ELF-1 (cell line): ENCODE measurements around the gene SDC3.
A peak's percentile ranks its signal among the peaks of the same experiment; 100 is the strongest.

Source experiments
- DNase-seq: peaks from one replicate; pipeline ENCODE4 v3.0.0-alpha.2; 2016; ENCODE audit warnings: low read depth, low spot score

Gene SDC3

DNA sequence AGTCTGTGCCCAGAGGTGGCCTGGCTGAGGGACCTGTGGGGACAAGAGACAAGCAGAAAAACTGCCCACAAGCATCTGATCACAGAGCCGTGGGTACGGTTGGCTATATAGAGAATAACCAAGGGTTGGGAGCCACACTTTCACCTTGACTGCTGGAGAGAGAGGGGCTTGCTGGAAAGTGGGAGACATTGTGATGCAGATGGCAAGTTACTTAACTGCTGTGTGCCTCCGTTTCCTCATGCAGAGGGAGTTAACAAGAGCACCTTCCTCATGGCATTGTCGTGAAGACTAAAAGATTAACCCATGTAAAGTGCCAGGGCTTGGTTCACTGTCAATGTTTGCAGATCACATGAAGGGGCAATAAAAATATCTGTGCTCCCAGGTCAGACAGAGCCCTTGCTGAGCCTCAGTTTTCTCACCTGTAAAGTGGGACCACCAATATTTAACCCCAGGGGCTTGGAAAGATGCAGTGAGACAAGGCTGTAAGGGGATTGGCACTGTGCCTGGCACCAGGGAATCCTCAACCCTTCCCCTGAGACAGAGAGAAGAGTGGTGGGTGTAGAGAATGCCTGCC is 52.8 kb downstream of the SDC3 start:
- no peak for DNase-seq

DNA sequence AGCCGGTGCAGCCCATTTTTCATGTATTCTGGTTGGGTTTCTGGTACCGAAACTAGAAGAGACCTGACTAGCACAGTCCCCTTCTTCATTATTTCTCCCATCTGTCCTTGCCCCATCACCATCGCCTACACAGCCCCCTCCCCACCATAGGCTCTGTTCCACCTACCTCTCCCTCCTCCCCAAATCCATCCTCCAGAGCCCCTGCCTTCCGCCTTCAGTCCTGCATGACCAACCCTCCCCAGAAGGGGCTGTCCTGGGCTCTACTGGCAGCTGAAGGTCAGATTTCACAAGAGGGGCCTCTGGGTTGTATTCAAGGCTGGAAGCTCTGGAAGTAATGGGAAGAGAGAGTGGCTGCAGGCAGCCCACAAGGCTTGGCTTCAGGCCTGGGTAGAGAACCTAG is 55.2 kb downstream of the SDC3 start:
- peak; percentile 23 for DNase-seq

DNA sequence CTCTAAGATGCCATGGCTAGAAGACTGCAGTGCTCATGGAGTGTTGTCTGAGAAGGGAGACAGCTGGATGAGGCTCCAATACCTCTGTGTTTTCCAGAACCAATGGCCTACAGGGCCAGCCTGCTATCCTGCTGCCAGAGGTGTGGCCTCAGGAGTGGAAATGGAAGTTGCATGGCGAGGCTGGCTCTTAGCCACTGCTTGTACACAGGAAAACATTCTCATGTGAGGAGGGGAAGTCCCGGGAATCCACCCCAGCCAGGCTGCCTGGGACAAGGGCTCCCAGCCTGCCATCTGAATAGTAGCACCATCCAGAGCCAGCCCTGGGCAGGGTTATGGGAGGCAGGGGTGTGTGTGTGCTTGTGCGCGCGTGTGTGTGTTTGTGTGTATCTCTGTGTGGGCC is 56.5 kb downstream of the SDC3 start:
- no peak for DNase-seq

DNA sequence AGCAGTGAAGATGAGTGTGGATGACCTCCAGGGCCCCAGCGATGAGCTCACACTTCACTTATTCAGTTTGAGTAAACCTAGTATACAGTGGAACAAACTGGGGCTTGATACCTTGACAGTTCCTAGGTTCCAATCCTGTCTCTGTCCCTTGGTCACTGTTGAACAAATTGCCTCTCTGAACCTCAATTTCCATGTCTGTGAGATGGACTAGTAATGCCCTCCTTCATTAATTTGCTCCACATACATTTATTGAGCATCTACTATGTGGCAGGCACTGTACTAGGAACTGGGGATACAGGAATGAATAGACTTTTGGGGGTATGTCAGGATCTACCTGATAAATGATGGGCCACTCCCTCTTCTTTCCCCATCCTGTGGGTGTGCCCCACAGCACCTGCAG is 57.3 kb downstream of the SDC3 start:
- DNase-seq: no peak

DNA sequence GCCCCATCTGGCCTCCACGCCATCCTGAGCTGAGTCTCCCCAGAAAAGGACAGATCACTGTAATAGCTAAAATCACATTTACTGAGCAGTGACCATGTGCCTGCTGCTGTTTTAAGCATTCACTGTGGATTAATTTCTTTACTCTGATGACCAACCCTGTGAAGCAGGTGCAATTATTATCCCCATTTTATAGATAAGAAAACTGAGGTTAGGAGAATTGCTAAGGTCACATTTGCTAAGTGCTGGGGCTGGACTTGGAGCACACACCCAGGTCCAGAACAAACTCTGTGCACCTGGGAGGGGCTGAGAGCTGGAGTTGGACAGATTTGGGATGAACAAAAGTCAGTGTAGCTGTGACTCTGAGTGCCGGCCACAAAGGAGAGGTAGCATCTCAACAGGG is 58.0 kb downstream of the SDC3 start:
- no peak for DNase-seq

DNA sequence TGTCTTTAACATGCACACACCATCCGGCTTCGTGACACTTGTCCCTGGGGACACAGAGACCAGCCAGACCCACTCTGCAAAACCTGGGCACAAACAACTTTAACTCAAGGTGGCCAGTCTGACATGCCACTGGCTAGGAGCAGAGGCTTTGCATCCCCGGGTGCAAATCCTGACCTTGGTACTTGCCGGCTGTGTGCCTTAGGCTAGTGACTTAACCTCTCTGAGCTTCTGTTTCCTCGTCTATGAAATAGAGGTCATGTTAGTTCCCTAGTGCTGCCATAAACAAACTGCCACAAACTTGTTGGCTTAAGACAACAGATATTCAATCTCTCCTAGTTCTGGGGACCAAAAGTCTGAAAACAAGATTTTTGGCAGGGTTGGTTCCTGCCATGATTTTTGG is 60.4 kb downstream of the SDC3 start:
- DNase-seq: no peak

DNA sequence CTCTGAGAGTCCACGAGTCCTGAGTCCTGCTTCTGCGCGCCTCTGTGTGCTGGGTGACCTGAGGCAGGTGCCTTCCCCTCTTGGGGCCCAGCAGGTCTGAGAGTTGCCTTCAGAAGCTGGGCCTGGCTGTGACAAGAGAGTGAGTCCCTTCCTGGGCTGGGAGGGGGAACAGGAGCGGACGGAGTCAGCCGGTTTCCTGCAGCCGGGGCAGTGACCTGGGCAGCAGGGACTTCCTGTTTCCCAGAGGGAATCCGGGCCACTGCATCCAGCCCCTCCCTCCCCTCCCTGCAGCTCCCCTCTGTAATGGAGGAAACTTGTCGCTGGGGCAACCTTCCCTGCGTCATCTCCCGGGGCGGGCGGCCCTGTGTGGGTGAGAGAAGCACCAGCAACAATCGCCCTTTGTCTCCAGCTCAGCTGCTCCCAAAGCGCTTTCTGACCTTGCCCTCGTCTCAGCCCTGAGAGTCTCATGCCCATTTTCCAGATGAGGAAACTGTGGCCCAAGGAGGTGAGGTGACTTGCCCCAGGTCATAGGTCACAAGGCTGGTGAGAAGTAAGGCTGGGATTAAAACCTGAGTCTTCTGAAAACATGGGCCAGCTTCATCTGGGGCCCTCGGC is 61.1 kb downstream of the SDC3 start:
- DNase-seq: peak; percentile 64

DNA sequence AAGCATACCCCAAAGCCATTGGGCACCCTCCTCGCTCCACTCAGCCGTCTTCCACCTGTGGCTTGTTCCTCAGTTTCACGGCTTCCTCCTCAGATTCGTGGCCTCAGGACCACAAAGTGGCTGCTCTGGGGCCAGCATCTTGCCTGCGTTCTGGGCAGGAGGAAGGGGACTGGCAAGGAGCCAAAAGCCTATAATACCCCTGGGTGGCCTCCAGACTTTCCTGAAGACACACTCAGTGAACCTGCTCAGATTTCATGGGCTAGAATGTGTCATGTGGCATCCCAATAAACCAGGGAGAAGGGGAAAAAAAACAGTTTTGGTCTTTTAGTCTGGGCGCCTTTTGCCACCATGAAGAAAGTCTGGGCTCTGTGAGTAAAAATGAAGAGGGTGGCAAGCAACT is 62.0 kb downstream of the SDC3 start:
- no peak for DNase-seq

DNA sequence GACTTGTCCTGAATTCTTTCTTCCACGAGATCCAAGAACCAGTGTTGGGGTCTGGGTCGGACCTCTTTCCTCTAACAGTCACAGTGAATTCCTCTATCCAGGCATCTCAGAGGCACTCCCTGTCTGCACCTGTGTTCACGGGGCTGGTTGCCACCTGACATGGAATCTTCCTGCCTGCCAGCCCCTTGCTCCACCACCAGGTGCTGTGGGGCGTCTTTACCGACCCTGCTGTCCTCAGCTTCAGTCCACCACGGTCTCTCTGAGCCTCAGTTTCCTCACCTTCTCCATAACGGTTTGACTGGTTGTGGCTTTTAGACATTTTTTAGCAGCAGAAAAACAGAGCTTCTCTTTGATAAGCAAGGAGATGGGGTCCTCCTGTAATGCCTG is 62.7 kb downstream of the SDC3 start:
- DNase-seq: no peak

DNA sequence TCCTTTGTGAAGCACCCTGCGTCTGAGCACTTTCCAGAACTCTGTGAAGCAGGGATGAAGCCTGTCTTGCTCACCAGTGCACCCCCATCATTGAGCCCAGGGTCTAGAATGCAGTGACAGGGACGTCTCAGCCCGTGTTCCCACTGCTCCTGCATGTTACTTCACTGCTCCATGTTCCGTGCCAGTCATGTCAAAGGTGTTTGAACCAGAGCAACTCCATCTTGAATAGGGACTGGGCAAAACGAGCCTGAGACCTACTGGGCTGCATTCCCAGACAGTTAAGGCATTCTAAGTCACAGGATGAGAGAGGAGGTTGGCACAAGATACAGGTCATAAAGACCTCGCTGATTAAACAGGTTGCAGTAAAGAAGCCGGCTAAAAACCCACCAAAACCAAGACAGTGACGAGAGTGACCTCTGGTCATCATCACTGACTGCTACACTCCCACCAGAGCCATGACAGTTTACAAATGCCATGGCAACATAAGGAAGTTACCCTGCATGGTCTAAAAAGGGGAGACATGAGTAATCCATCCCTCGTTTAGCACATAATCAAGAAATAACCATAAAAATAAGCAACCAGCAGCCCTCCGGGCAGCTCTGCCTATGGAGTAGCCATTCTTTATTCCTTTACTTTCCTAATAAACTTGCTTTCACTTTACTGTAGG is 63.2 kb downstream of the SDC3 start:
- no peak for DNase-seq

DNA sequence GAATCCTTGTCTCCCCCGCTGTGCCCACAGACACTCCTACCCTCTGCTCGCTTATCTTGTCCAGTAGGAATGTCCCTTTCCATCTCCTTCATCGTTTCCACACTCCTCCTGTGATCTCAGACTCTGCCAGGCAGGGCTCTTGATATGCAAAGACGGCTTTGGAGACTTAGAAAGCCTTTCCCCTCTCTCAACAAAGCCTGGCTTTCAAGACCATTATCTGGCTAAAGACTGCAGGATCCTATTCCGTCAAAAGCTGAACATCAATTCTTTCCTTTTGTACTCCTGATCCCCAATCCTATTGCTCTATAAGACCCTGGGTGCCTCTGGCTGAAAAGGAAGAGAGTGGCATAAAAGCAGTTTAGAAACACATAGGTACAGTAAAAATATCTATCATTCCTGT is 63.9 kb downstream of the SDC3 start:
- DNase-seq: no peak

DNA sequence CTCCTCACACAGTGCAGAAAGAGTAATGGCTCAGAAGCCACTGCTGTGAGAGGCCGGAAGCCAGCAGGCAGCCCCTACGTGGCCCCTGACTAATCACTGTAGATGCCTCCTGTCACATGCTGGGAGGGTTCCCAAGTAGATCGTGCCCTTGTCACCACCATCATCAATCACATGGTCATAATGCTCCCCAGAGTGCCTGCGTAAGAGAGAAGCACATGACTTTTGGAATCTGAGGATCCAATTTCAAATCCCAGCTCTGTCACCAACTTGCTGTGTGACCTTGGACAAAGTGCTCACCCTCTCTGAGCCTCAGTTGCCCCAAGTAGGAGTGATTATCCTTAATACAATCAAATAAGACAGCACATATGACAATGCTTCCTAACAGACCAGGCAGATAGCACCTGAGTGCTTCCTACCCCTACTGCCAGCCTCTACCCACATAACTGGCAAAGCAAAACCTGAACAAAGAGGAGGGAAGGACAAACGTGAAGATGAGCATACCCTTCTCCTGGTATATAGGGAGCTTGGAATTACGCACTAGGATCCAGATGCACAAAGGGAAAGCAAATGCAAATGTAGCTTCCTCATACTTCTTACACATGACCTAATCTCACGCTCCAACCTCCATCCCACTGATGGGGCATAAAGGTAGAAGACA is 65.7 kb downstream of the SDC3 start:
- DNase-seq: no peak

DNA sequence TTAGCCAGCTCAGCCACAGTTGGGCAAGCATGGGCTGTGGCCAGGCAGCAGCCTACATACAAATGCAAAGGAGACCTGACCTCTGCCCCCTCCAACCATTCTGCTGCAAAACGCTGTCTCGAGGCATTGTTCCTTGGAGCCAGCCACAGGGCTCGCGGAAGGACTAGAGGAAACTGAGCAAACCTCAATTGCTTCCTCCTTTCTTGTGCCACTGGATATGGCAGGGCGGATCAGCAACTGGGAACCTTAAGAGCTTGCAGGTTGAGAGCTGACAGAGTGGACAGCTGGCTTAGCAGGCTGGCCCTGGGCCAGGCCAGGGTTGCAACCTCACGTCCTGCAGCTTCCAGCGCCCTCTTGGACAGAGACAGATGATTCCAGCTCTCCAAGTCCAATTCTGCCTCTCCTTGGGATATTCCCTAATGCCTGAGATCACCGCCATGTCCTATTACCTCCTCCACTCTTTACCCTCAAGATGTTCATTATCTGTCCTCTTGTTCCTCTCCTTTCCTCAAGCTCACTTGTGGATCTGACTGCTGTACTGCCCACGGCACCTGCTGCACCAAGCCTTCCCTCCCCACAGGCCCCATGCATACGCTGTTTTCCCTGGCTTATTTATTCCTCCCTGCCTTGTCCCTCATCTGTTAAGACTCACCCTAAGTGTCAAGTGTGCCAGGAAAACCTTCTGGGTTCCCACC is 67.5 kb downstream of the SDC3 start:
- DNase-seq: peak; percentile 49

DNA sequence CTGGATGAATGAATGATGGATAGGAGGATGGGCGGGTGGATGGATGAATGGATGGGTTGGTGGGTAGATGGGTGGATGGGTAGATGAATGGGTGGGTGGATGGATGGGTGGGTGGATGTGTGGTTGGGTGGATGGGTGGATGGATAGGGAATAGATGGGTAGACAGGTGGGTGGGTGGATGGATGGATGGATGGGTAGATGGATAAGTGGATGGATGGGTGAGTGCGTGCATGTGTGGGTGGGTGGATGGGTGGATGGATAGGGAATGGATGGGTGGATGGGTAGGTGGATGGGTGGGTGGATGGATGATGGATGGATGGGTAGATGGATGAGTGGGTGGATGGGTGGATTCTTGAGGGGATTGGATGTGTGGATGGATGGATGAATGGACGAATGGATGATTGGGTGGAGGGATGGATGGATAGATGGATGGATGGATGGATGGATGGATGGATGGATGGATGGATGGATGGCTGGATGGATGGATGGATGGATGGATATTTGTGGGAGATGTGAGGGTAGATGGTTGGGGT is 68.7 kb downstream of the SDC3 start:
- DNase-seq: no peak

DNA sequence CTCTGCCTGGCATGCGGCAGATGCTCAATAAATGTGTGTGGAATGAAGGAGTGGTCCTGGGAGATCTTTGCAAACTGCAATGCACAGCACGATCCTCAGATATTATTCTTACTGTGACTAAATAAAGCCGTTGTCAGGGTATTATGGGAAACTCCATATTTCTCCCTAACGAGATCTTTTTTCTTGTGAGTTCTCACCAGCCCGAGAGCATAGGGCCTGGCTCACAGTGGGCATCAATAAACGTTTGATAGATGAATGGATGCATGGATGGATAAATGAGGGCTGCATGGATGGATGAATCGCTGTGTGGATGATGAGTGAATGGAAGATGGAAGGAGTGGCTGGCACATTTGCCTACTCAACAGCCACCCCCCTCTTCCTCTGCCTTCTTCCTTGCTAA is 69.6 kb downstream of the SDC3 start:
- no peak for DNase-seq

DNA sequence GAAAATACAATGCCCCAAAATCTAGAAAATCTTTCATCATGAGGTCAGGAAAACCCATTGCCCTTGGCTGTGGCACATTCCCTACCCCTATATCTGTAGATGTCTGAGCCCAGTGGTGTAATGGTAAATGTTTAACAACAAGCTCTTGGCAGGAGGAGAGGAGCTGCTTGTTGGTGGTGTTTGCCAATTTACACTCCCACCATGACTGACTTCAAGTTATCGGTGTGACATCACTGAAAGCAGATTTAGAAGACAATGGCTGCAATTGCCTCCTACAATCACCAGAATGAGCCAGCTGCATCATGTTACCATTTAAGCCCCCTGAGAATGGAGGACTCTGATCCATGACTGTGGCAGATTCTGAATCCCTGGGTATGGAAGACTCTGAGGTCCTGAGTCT is 70.9 kb downstream of the SDC3 start:
- DNase-seq: no peak

DNA sequence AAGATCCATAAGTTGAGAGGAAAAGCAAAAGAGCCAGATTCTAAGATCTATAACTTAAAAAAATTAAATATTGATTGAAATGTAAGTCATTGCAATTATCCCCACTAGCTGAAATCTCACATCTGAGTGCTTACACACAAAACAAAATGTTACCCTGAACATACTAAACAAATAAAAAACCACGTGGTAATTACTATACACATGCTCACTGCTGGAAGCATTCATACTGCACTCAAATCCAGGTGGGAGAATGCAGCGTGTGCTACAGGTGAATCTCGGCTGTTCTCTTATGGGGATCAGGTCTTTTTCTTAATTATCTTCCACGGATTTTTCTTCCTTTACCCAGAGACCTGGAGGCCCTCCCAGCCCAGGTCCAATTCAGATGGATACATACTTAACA is 74.3 kb downstream of the SDC3 start:
- DNase-seq: no peak

DNA sequence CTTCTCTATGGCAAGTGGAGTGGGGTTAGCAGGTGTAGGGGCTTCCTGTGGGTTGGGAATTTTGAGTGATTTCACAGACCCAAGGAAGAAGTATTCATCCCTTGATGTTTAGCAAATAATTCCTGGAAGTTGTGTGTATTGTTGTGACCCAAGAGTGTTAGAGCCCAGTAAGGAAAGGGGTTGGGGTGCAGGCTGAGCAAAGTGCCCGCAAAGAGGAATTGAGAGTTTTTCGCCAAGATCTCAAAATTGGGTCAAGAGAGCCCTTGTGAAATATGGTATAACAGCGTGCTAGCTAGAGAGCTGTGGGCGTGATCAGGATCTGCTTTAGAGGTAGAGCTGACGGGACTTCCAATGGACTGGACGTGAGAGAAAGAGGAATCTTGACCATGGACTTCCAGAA is 78.0 kb downstream of the SDC3 start:
- DNase-seq: no peak

DNA sequence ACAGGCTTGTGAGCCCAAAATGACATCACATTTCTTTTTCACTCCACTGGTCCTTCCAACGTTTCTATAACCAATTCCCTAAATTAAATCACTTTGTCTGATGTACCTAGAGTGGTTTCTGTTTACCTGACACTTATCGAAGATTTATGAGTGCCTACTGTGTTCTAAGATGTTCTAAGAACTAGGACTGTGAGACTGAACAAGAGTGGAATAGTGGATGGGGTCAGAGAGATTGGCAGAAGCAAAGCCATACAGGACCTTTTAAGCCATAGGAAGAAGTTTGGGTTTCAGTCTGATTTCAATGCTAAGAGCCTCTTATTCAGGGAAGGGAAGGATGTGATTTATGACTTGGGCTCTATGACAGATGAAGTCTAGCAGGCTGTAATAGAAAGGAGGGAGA is 78.7 kb downstream of the SDC3 start:
- no peak for DNase-seq

DNA sequence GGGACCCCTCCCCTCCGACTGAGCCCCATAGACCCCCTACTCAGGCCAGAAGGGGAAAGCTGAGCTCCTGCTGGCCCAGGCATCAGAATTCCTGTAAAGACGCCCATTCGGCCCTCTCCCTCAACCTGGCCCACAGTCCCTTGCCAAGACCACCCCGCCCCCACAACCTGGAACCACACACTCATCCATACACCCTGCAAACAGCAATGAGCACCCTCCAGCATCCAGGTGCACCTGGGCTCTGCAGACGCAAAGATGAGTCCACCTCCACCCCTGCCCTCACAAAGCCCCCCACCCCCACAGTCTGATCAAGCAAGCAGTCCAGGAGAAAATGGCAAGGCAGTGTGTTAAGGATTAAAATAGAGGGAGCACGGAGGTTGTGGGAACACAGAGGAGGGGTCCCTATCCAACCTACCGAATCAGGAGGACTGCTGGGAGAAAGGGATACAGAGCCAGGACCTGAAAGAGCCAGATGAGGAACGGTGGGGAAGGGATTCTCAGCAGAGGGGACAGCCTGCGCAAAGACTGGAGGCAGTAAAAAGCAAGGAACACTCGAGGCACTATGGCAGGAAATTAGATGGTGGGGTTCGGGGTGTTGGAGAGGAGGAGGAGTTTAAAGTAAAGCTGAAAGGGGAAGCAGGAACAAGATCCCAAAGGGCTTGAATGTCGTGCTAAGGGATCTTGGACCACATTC is 83.7 kb downstream of the SDC3 start:
- no peak for DNase-seq

DNA sequence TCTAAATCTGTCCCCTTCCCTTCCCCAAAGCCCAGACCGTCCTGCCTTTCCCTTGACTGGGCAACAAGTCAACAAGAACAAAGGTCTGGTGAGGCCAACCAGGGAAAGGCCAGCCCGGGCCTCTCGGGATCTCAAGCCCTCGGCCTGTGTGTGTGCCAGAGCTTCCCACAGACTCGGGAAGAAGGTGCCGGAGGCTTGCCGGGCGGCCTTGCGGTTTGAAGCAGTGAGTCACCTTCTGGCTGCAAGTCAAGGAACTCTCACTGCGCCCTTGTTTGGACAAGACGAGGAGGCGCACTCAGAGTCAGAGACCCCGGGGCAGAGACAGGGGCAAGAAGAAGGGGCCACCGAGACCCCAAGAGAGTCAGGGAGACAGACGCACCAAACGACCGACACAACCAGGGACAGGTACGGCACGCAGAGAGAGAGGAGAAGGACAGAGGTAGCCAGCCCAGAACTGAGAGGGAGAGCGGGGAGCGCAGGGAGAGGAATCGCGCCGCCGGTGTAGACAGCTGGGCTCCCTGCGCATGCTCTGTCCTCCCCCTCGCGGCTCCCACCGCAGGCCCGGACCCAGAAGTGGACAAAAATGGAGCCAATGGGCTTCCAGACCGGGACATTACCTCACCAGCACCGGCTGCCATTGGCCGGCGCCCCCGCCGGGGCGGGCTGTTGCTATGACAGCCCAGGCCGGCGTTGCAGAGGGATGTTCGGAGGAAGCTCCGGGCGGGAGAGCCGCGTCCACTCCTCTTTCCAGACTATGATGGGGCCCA is 84.4 kb downstream of the SDC3 start:
- DNase-seq: peak; percentile 98
